IPS-NIHi7 (cell line): ENCODE data around the gene TEAD3.

Source experiments
- DNase-seq: peaks from one replicate; pipeline ENCODE4 v3.0.0; 2012; ENCODE audit warnings: mixed read lengths; ENCODE audit errors: extremely low spot score

Gene TEAD3

DNA sequence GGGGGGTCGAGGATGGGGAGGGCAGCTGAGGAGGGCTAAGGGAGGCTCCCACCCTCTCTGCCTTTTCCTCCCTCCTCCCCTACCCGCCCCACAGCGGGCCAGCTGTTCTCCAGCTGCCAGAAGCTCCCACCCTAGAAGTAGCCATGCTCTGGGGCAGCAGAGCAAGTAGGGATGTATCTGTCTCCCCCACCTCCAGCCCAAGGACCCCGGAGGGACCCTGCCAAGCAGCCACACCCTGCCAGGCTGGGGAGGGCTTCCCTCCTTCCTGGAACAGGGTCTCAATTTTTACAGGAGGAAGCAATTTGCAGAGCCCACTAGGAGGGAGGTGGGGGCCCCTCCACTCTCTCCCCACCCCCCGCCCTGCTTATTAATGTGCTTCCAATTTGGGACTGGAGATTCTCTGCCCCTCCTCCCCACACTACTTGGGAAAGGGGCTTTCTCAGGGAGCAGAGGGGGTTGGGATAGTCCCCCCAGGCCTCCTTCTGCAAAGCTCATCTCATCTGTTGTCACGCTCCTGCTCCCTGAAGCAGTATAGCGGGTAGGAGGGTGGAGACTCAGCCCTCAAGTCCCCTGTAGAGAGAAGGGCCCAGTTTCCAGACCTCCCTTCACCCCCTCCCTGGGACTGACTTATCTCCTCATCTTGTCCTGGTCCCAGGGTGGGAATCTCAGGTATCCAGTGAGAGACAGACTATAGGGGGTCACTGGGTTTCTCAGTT lies 4.5 kb downstream of the TEAD3 start:
- DNase-seq = no peak

- DNase-seq = no peak
These were observed 5.2 kb downstream of the TEAD3 start for GRCh38 chr6:35491558-35492257.

GRCh38 chr6:35490821-35491557 lies 5.9 kb downstream of the TEAD3 start:
- DNase-seq = no peak

DNA sequence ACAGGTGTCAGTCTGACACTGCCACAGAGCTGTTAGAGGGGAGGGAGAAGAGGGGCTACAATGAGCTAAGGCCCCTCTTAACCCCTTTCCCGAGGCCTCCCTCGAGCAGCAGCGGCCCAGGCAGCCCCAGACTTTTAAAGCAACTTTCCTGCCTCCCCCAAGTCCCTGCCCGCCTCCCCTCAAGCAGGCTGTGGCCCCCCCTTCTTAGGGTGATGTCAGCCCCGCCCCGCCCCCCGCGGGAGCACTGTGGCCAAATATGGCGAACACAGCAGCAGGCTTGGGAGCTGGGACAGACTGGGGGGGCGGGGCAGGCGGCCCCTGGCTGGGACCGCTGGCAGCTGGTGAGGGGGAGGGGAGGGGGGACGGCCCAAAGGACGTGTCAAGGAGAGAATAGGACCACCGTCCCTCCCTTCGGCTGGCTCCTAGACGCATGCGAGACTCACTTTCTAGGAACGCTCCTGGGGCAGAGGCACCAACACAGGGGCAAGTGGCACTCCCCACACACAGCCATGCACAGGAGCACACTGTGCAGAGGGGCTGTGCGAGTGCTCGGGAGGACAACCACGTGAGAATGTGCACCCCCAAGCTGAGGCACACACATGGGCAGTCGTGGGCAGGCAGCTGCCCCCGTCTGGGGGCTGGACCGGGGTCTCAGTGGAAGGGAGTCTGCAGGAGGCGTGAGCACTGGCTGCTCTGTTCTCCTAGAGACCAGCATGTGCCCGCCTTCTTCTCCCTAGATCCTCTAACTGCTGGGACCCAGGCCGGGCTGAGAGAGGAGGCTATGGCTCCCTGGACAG lies 6.7 kb downstream of the TEAD3 start:
- DNase-seq = peak; percentile 77

- DNase-seq = no peak
These were observed 7.8 kb downstream of the TEAD3 start for GRCh38 chr6:35489066-35489465.

GRCh38 chr6:35488517-35488862 lies 8.4 kb downstream of the TEAD3 start:
- no peak for DNase-seq

GRCh38 chr6:35487658-35488516 lies 9.0 kb downstream of the TEAD3 start:
- DNase-seq = no peak

DNA sequence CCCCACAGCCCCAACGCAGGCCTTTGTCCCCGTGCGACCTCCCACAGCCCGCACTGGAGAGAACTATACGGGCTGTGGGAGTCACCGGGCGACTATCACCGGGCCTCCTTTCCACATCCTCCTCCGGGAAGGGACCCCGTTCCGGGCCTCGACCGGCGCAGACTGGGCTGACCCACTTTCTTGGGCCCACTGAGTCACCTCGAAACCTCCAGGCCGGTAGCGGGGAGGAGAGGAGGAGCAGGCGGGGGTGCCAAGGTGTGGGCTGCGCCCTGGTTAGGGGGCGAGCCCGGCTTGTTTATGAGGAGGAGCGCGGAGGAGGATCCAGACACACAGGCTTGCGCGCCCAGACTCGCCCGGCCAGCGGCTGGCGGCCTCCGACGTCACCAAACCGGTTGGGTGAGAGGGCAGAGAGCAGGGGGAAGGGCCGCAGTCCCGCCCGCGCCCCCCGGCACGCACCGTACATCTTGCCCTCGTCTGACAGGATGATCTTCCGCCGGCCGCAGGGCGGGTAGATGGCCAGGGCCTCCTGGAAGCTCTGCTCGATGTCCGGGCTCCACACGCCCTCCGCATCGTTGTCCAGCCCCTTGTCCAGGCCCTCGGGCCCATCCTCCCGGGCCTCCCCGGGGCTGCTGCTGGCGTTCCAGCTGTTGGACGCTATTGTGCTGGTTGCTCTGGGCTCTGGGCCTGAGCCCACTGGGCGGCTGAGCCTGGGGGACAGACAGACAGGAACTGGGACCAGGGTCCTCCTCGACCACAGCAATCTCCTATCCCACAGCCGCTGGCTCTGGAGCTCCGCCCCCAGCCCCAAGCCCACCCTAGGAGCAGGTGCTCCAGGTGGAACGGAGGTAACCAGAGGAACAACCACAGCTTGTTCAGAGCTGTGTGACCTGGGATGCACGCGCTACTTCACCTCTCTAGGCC lies 10.6 kb downstream of the TEAD3 start:
- DNase-seq = peak; percentile 77

DNA sequence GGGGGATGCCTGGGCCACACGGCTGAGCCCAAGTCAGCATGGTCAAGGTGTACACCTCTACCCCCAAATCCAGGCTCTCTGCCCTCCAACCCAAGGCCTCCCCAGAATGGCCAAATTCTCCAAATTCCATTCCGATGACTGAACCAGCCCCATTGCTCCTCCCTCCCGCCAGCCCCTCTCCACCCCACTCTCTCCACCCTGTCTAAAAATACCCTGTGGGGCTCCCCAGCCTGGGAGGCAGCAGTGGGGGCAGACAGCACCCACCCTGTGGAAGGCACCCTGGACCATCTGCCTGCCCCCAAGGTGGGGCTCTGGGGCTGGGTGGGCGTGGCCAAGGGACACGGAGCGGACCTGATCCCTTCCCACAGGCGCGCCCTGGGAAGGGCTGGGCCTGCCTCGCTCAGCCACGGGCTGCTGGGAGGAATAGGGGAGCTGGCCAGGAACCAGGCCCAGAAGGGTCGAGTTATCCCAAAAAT lies 11.4 kb downstream of the TEAD3 start:
- DNase-seq = peak; percentile 76

DNA sequence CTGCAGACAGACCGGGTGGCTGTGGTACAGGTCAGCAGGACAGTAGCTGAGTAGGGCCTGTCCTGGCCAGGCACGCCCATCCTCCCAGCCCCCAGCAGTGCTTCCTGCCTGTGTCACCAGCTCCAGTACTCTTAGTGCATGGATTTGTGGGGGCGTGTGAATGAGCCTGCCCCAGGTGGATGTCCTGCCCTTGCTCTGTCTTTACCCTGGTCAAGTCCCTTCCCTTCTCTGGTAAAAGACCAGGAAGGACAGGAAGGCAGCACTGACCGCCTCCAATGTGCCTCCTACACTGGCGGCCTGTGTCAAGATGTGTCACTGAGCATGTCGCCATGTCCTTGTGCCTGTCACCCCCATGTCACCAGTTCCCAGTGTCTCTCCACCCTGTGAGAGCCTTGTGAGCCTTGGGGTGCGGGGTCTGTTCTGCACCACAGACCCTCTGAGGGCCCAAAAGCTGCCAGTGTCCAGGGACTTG lies 11.9 kb downstream of the TEAD3 start:
- no peak for DNase-seq

DNA sequence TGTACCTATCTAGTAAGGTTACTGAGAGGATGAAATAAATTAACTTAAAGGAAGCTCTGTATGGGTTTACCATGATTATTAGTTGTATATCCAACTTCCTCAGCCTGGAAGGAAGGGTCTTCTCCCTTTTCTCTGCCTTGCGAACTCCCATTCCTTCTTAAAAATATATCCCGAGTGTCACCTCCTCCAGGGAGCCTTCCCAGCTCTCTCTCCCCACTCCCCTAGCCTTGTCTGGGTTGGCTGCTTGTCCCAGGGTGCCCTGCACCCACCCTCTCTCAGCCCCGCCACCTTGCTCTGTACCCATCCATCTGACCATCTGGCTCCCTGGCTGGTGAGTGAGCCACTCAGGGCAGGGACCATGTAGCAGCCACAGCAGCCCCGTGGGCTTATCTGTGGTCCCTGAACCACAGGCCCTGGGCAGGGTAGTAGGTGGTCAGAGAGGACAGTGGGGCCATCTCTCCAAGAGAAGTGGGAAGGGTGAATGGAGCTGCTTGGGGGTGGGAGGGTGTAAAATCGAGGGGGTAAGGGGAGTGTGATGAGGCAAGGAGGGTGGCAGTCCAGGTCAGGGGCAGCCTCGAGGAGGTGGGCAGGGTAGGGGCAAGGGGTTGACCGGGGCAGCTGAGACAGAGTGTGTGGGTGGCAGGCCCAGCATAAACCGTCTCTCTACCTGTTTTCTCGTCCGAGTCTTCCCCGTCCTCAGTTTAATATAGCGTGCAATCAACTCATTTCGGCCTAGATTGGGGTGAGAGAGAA lies 12.8 kb downstream of the TEAD3 start:
- DNase-seq = no peak

DNA sequence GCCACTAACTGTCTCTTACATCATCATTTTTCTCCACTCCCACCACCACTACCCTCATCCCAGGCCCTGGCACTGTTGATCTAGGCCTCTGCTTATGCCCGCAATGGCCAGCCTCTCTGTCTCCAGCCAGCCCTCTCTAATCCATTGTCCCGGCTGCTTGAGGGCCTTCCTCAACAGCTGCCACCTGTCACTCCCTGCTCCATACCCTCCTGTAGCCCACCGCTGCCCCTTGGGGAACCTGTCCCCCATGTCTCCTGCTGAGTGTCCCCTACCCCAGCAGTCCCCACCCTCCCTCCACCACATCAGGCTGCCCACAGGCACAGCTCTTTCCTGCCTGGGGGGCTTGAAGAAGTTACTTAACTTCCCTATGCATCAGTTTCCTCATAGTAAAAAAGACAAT lies 13.4 kb downstream of the TEAD3 start:
- no peak for DNase-seq

GRCh38 chr6:35483062-35483461 lies 13.8 kb downstream of the TEAD3 start:
- DNase-seq = no peak

DNA sequence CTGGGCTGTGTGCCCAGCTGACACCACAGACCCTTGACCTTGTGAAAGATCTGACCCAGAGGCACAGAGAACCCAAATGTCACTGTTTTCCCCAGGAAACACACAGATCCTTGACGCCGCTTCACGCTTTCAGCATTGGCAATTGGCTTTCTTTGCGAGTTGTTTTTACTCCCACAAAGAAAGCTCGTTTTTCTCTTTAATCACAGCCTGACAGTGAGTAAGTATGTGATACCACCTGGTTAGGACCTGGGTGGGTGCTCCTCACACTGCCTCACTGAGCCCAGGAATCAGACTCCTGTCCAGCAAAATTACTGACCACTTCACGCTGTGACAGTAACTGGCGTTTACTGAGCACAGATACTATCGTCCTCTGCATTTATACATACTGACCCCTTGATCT lies 15.7 kb downstream of the TEAD3 start:
- no peak for DNase-seq

DNA sequence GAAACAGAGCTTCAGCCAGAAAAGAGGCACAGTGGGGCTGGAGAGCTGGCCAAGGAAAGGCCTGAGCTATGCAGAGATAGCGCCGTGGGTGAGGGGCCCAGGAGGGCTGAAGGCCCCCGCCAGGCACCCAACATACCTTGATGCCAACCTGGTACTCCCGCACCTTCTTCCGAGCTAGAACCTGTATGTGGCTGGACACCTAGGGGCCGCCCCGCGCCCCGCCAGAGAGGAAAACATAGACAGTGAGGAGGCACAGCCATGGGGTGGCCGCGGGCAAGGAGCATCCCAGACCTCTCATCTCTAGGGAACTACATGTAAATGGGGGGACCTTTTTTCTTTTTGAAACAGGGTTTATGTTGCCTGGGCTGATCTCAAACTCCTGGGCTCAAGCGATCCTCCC lies 16.7 kb downstream of the TEAD3 start:
- DNase-seq = no peak

GRCh38 chr6:35478259-35478658 lies 18.6 kb downstream of the TEAD3 start:
- no peak for DNase-seq

GRCh38 chr6:35477551-35478179 lies 19.2 kb downstream of the TEAD3 start:
- no peak for DNase-seq

- DNase-seq = no peak
These were observed 19.9 kb downstream of the TEAD3 start for GRCh38 chr6:35477028-35477427.

GRCh38 chr6:35476004-35476403 lies 20.9 kb downstream of the TEAD3 start:
- DNase-seq = no peak
